ENCODE measurements around the gene RRP9. TPM values are rescaled to one million over a fixed set of nuclear protein-coding genes. Genes with fewer than 3 reads are reported as not detected.
A peak's percentile ranks its signal among the peaks of the same experiment; 100 is the strongest.

Gene RRP9
- total RNA-seq, 1 experiment from 2014 or later = 71.3 TPM

GRCh38 chr3:51983578-51984268 is 42.0 kb upstream of the RRP9 start (continued):
- no peak for TF ChIP-seq SP1 (IDR thresholded peaks at IDR 0.05; ENCODE audit: low read depth)
- TF ChIP-seq EZH2 (IDR thresholded peaks at IDR 0.05) = no peak
- TF ChIP-seq JUND (IDR thresholded peaks at IDR 0.05) = no peak
- no peak for TF ChIP-seq FOSL1 (IDR thresholded peaks at IDR 0.05; ENCODE audit: low read depth)
- no peak for TF ChIP-seq SIN3A (IDR thresholded peaks at IDR 0.05; ENCODE audit: low read depth)
- TF ChIP-seq ELF1 (IDR thresholded peaks at IDR 0.05; ENCODE audit: borderline replicate concordance, low read depth) = no peak
- TF ChIP-seq ATF3 (IDR thresholded peaks at IDR 0.05) = no peak
- no peak for TF ChIP-seq SRF (IDR thresholded peaks at IDR 0.05; ENCODE audit: low read depth)
- TF ChIP-seq TCF7L2 (IDR thresholded peaks at IDR 0.05; ENCODE audit: borderline replicate concordance, extremely low read depth, insufficient read depth, insufficient read length) = no peak
- TF ChIP-seq ZNF274 (IDR thresholded peaks at IDR 0.05; ENCODE audit: low read depth, low read length) = no peak

GRCh38 chr3:51982838-51983577 is 41.3 kb upstream of the RRP9 start, which contains the start of gene ACY1:
Gene ACY1 (plus strand): TSS chr3:51983535. CDS start chr3:51984065, 530 bp downstream.
- peaks cover 12% of the 10 kb centered on the region for H3K79me2 ChIP-seq (ENCODE audit: insufficient read depth, low read length)
- CTCF ChIA-PET = interaction anchor here (0.9 to 3.3 kb wide), 10 partner anchors 8 to 264 kb away, joined by 3 to 47 read pairs (median 7); partner anchors contain the start of genes ABHD14A, ABHD14B, PARP3 and RPL29
- RAD21 ChIA-PET (ENCODE audit: low non-redundant PET in 1 of 2, low total read pairs in 2 of 2, uncharacterized antibody in 2 of 2, unreplicated experiment in 2 of 2) = interaction anchor here (0.9 to 1.1 kb wide), 2 partner anchors 10 to 140 kb away, joined by 3 read pairs; no protein-coding TSS in a partner anchor
- peak within 1 kb of the TSS; percentile 75 to 86 for H3K4me3 ChIP-seq (replicated peaks in 1 of 2; ENCODE audit: low read depth in 1 of 2, low read length in 2 of 2)
- no TSS peak for BruUV-seq (replicated peaks)
- DNase-seq (ENCODE audit: low read depth, low spot score) = peak; percentile 57
- POLR2A ChIA-PET = interaction anchor here (0.8 to 4.3 kb wide), 12 partner anchors 9 to 598 kb away, joined by 3 to 47 read pairs (median 6); partner anchors contain the start of genes ABHD14A, ABHD14B, DUSP7 and MANF
- H3K9ac ChIP-seq (ENCODE audit: low read length) = peak within 1 kb of the TSS; percentile 79
- H3K4me1 ChIP-seq (ENCODE audit: control insufficient read depth in 1 of 2, insufficient read depth in 2 of 2, low read length in 2 of 2) = peaks cover 24 to 56% of the 10 kb centered on the region in 2 experiments
- H2AFZ ChIP-seq (ENCODE audit: low read depth, low read length, poor library complexity, severe bottlenecking) = no peak within 1 kb of the TSS
- H4K20me1 ChIP-seq (ENCODE audit: insufficient read depth) = no peaks in the 10 kb centered on the region
- H3K4me2 ChIP-seq (ENCODE audit: low read length) = peak within 1 kb of the TSS; percentile 98
- peak; percentile 89 for ATAC-seq
- H3K27ac ChIP-seq (ENCODE audit: low read depth, low read length) = peak within 1 kb of the TSS; percentile 82
- no peaks in the 10 kb centered on the region for H3K9me2 ChIP-seq (ENCODE audit: insufficient read depth)
- H3K36me3 ChIP-seq (ENCODE audit: control insufficient read depth in 1 of 2, insufficient read depth in 2 of 2, low read length in 2 of 2) = no peaks in the 10 kb centered on the region
- no peaks in the 10 kb centered on the region for H3K27me3 ChIP-seq (ENCODE audit: insufficient read depth, low read length)
- H3K9me3 ChIP-seq (ENCODE audit: control insufficient read depth in 1 of 2, insufficient read depth in 1 of 2, low read depth in 1 of 2, low read length in 2 of 2) = no peaks in the 10 kb centered on the region
- intact Hi-C loops (cut with micrococcal nuclease) = loop anchor here (5.0 kb wide), 1 partner anchor 266 kb away; no protein-coding TSS in a partner anchor
- TF ChIP-seq FOSL1 (IDR thresholded peaks at IDR 0.05; ENCODE audit: low read depth) (no peak), CTCF (IDR thresholded peaks at IDR 0.05 in 2 of 3, conservative IDR thresholded peaks at IDR 0.05 in 1 of 3; ENCODE audit: borderline replicate concordance in 1 of 3, insufficient read depth in 1 of 3, low read depth in 2 of 3, low read length in 2 of 3) (no peak), SIN3A (IDR thresholded peaks at IDR 0.05; ENCODE audit: low read depth) (no peak), CBX3 (IDR thresholded peaks at IDR 0.05; ENCODE audit: low read depth) (no peak), RAD21 (IDR thresholded peaks at IDR 0.05; ENCODE audit: low read depth) (no peak), EZH2phosphoT487 (IDR thresholded peaks at IDR 0.05; ENCODE audit: borderline replicate concordance) (no peak), EZH2 (IDR thresholded peaks at IDR 0.05) (no peak), MAX (IDR thresholded peaks at IDR 0.05) (no peak), POLR2A (IDR thresholded peaks at IDR 0.05; ENCODE audit: borderline replicate concordance, extremely low read depth, insufficient read depth, insufficient read length) (peak; percentile 18), ELF1 (IDR thresholded peaks at IDR 0.05; ENCODE audit: borderline replicate concordance, low read depth) (no peak), CEBPB (IDR thresholded peaks at IDR 0.05; ENCODE audit: low read depth) (no peak), POLR2AphosphoS5 (IDR thresholded peaks at IDR 0.05; ENCODE audit: low read depth, low read length) (peak; percentile 86), ZFX (IDR thresholded peaks at IDR 0.05) (peak; percentile 77; the same call in 1 of the 2 replicates), TCF7L2 (IDR thresholded peaks at IDR 0.05; ENCODE audit: borderline replicate concordance, extremely low read depth, insufficient read depth, insufficient read length) (peak; percentile 12), EGR1 (IDR thresholded peaks at IDR 0.05; ENCODE audit: low read depth) (no peak), ZNF274 (IDR thresholded peaks at IDR 0.05; ENCODE audit: low read depth, low read length) (no peak), YY1 (IDR thresholded peaks at IDR 0.05; ENCODE audit: extremely low read depth, insufficient replicate concordance, low read depth, low read length) (no peak), ATF3 (IDR thresholded peaks at IDR 0.05) (no peak), SRF (IDR thresholded peaks at IDR 0.05; ENCODE audit: low read depth) (no peak)
